NCI-H2029 treated with DMSO at 0.1 percent for 48 hours (cell line): ENCODE measurements around the gene GGA1.

Experiments
- DNase-seq: peaks from one replicate; lab custom pipeline; 2025; lab: John Stamatoyannopoulos, UW

GGA1 gene

GRCh38 chr22:37631448-37632173 is 23.0 kb downstream of the GGA1 start:
- no peak for DNase-seq

GRCh38 chr22:37632174-37633088 is 23.8 kb downstream of the GGA1 start:
- no peak for DNase-seq

- DNase-seq, result no peak
Measured at GRCh38 chr22:37633089-37633624, 24.5 kb downstream of the GGA1 start.

- no peak for DNase-seq
Measured at GRCh38 chr22:37633625-37634416, 25.2 kb downstream of the GGA1 start.

- no peak for DNase-seq
Measured at GRCh38 chr22:37634417-37634924, 25.8 kb downstream of the GGA1 start.

- no peak for DNase-seq
Measured at GRCh38 chr22:37635157-37635556, 26.5 kb downstream of the GGA1 start.

- no peak for DNase-seq
Measured at GRCh38 chr22:37636186-37636948, 27.7 kb downstream of the GGA1 start.

GRCh38 chr22:37636949-37637273 is 28.3 kb downstream of the GGA1 start:
- no peak for DNase-seq

GRCh38 chr22:37638391-37639069 is 29.9 kb downstream of the GGA1 start:
- DNase-seq, result no peak

- DNase-seq, result no peak
Measured at GRCh38 chr22:37639070-37639760, 30.6 kb downstream of the GGA1 start, which contains the start of gene SH3BP1. Gene SH3BP1 (plus strand): TSS chr22:37639669. CDS start chr22:37639788, 119 bp downstream.

GRCh38 chr22:37639771-37640590 is 31.3 kb downstream of the GGA1 start:
- DNase-seq, result no peak

- no peak for DNase-seq
Measured at GRCh38 chr22:37640591-37641560, 32.2 kb downstream of the GGA1 start.

GRCh38 chr22:37641561-37641949 is 32.9 kb downstream of the GGA1 start:
- no peak for DNase-seq

- peak; percentile 5 for DNase-seq
Measured at GRCh38 chr22:37643225-37643847, 34.7 kb downstream of the GGA1 start.

- no peak for DNase-seq
Measured at GRCh38 chr22:37647317-37647716, 38.7 kb downstream of the GGA1 start.

GRCh38 chr22:37647928-37648327 is 39.3 kb downstream of the GGA1 start:
- no peak for DNase-seq

- no peak for DNase-seq
Measured at GRCh38 chr22:37650463-37651136, 42.0 kb downstream of the GGA1 start.
